Stimulated activated CD8-positive, alpha-beta memory T cell treated with anti-CD3 and anti-CD28 coated beads, Interleukin-15, amount 100 ng/mL, for 24 hours (primary cell): ENCODE data around the gene PLEKHM2.

Experiments
- DNase-seq: peaks from one replicate; pipeline ENCODE4 v3.0.0-alpha.2; 2020; ENCODE audit warnings: low read depth

PLEKHM2 gene

GRCh38 chr1:15739745-15740144, 55.6 kb downstream of the PLEKHM2 start:
- no peak for DNase-seq

- peak; percentile 29 for DNase-seq
Measured at GRCh38 chr1:15740924-15741850, 57.1 kb downstream of the PLEKHM2 start.

GRCh38 chr1:15742339-15742801, 58.2 kb downstream of the PLEKHM2 start, which contains the start of gene TMEM82:
Gene TMEM82 (plus strand): TSS chr1:15742499. CDS start chr1:15742560, 61 bp downstream.
- DNase-seq, result no peak

GRCh38 chr1:15744122-15744679, 60.1 kb downstream of the PLEKHM2 start:
- DNase-seq, result no peak

GRCh38 chr1:15747378-15747777, 63.3 kb downstream of the PLEKHM2 start:
- no peak for DNase-seq

- DNase-seq, result no peak
Measured at GRCh38 chr1:15748264-15748663, 64.1 kb downstream of the PLEKHM2 start.

- no peak for DNase-seq
Measured at GRCh38 chr1:15748690-15749398, 64.7 kb downstream of the PLEKHM2 start.

GRCh38 chr1:15749399-15750291, 65.5 kb downstream of the PLEKHM2 start:
- DNase-seq, result no peak

GRCh38 chr1:15750924-15751323, 66.8 kb downstream of the PLEKHM2 start:
- no peak for DNase-seq

GRCh38 chr1:15751717-15752116, 67.6 kb downstream of the PLEKHM2 start:
- no peak for DNase-seq

GRCh38 chr1:15753776-15754175, 69.7 kb downstream of the PLEKHM2 start:
- no peak for DNase-seq

- no peak for DNase-seq
Measured at GRCh38 chr1:15755021-15755645, 71.0 kb downstream of the PLEKHM2 start.

- DNase-seq, result no peak
Measured at GRCh38 chr1:15755646-15756040, 71.5 kb downstream of the PLEKHM2 start.

- no peak for DNase-seq
Measured at GRCh38 chr1:15756143-15757015, 72.3 kb downstream of the PLEKHM2 start.

GRCh38 chr1:15757016-15757543, 73.0 kb downstream of the PLEKHM2 start:
- no peak for DNase-seq

GRCh38 chr1:15757575-15758342, 73.6 kb downstream of the PLEKHM2 start:
- no peak for DNase-seq

- DNase-seq, result no peak
Measured at GRCh38 chr1:15758343-15758931, 74.3 kb downstream of the PLEKHM2 start, which contains the start of gene FBLIM1. Gene FBLIM1 (plus strand): TSS chr1:15758795. CDS start chr1:15764984, 6,189 bp downstream.

GRCh38 chr1:15758953-15759661, 75.0 kb downstream of the PLEKHM2 start:
- no peak for DNase-seq
